ENCODE data around the gene TMEM250. TPM values are rescaled to one million over a fixed set of nuclear protein-coding genes. Genes with fewer than 3 reads are reported as not detected.
"Not testable (repeated sequence)": the region's sequence is repeated elsewhere in the genome, so short reads cannot be mapped to it uniquely, and the experiment has no call there.

The TMEM250 gene
- total RNA-seq, 1 experiment from 2014 or later = 43.2 TPM

DNA sequence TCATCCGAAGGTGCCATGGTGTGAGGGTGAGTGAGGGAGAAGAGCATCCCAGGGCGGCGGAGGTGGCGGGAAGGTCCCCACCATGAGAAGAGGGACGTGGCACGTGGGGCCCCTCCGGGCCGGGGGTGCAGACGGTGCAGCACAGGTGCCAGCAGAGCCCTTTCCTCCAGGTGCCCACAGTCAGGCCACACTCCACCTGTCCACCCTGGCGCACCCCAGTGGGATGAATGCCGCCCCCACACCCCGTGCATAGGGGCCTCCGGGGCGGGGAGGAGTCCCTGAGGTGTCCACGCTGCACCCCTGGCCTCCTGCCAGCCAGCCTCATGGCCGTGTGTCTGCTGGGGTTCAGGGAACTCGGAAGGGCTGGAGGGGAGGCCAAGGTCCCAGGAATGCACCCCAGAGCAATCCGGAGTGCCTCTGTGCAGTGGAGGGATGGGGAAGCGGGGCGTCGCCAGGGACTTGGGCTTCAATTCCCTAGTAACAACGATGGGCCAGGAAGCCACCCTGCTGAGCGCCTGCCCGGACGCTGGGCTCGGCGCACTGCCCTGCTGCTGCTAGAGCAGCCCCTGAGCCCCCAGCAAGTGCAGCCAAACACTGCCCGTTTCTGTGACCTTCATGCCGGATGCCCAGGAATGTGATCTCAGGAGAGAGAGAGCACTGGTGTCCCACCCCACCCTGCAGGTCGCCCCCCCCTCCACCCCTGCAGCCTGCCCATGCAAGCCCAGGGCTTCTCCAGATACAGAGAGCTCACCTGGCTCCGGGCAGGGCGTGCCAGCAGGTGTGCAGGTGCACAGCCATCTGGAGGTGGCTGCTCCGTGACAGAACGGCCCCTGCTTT, 14.8 kb downstream of the TMEM250 start:
- CTCF ChIA-PET = interaction anchor here (1.6 kb wide), 1 partner anchor 8 kb away, joined by 6 read pairs; no protein-coding TSS in a partner anchor
- BruUV-seq (replicated peaks) = no TSS peak
- POLR2A ChIA-PET = interaction anchor here (2.6 kb wide), 1 partner anchor 8 kb away, joined by 11 read pairs; the partner anchor contains the start of gene NACC2
- H3K9me3 Mint-ChIP-seq (ENCODE audit: unreplicated experiment) = no peaks in the 10 kb centered on the region
- no peak for DNase-seq (ENCODE audit: unreplicated experiment)
- intact Hi-C loops (cut with micrococcal nuclease) = no loop called here
- no peak overlapping the region for H3K27ac Mint-ChIP-seq (ENCODE audit: low read depth, unreplicated experiment)
- no peak overlapping the region for H3K4me3 Mint-ChIP-seq (ENCODE audit: unreplicated experiment)
- H3K4me1 Mint-ChIP-seq (ENCODE audit: insufficient read depth, unreplicated experiment) = peaks cover 20% of the 10 kb centered on the region
- no peak for TF ChIP-seq CTCF (IDR thresholded peaks at IDR 0.05; ENCODE audit: unreplicated experiment)
- peaks cover 4% of the 10 kb centered on the region for H3K36me3 Mint-ChIP-seq (ENCODE audit: insufficient read depth, unreplicated experiment)
- H3K27me3 Mint-ChIP-seq (ENCODE audit: insufficient read depth, unreplicated experiment) = no peaks in the 10 kb centered on the region

DNA sequence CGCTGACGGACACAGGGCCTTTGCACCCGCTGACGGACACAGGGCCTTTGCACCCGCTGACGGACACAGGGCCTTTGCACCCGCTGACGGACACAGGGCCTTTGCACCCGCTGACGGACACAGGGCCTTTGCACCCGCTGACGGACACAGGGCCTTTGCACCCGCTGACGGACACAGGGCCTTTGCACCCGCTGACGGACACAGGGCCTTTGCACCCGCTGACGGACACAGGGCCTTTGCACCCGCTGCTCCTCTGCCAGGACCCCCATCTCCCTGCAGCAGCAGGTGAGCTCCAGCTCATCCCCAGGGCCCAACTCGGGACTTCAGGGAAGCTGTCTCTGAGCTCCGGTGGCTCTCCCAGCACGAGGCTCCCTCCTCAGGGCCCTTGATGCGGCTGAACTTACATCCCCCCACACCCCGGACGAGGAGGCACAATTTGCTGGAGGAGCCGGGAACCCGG, 17.0 kb downstream of the TMEM250 start:
- POLR2A ChIA-PET = interaction anchor here (0.7 to 1.0 kb wide), 3 partner anchors 16 to 50 kb away, joined by 3 read pairs; no protein-coding TSS in a partner anchor
- H3K36me3 Mint-ChIP-seq (ENCODE audit: insufficient read depth, unreplicated experiment); H3K4me3 Mint-ChIP-seq (ENCODE audit: unreplicated experiment); CTCF ChIA-PET; H3K9me3 Mint-ChIP-seq (ENCODE audit: unreplicated experiment); intact Hi-C loops (cut with micrococcal nuclease); H3K27me3 Mint-ChIP-seq (ENCODE audit: insufficient read depth, unreplicated experiment); H3K27ac Mint-ChIP-seq (ENCODE audit: low read depth, unreplicated experiment); BruUV-seq (replicated peaks); DNase-seq (ENCODE audit: unreplicated experiment): not testable (repeated sequence)
- peaks cover 15% of the 10 kb centered on the region for H3K4me1 Mint-ChIP-seq (ENCODE audit: insufficient read depth, unreplicated experiment)

- no peaks in the 10 kb centered on the region for H3K9me3 Mint-ChIP-seq (ENCODE audit: unreplicated experiment)
- no peaks in the 10 kb centered on the region for H3K27me3 Mint-ChIP-seq (ENCODE audit: insufficient read depth, unreplicated experiment)
- no peak for TF ChIP-seq CTCF (IDR thresholded peaks at IDR 0.05; ENCODE audit: unreplicated experiment)
- peaks cover 17% of the 10 kb centered on the region for H3K4me1 Mint-ChIP-seq (ENCODE audit: insufficient read depth, unreplicated experiment)
- no peak for DNase-seq (ENCODE audit: unreplicated experiment)
- ChIA-PET CTCF (no interaction called here), POLR2A (interaction anchor here (0.6 to 1.0 kb wide), 3 partner anchors 17 to 77 kb away, joined by 3 to 4 read pairs (median 3); no protein-coding TSS in a partner anchor)
- no peak overlapping the region for H3K4me3 Mint-ChIP-seq (ENCODE audit: unreplicated experiment)
- no peak overlapping the region for H3K27ac Mint-ChIP-seq (ENCODE audit: low read depth, unreplicated experiment)
- intact Hi-C loops (cut with micrococcal nuclease) = no loop called here
- no TSS peak for BruUV-seq (replicated peaks)
- H3K36me3 Mint-ChIP-seq (ENCODE audit: insufficient read depth, unreplicated experiment) = peaks cover 4% of the 10 kb centered on the region
Observed at GRCh38 chr9:136100700-136101614, 17.7 kb downstream of the TMEM250 start.

DNA sequence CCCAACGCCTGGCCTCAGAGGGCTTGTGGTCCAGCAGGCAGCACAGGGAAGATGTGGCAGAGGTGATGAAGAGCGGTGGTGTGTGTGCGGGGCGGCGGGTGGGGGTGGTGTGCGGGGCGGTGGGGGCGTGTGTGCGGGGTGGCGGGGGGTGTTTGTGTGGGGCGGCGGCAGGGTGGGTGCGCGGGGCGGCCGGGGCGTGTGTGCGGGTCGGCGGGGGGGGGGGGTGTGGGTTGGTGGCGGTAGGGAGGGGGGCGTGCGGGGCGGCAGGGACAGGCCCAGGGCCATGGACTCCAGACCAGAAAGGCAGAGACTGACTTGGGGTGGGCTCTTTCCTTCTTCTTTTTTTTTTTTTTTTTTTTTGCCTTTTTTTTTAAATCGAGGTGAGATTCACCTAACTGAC, 19.1 kb downstream of the TMEM250 start:
- ChIA-PET CTCF (interaction anchor here (0.6 kb wide), 1 partner anchor 18 kb away, joined by 3 read pairs; no protein-coding TSS in a partner anchor), POLR2A (no interaction called here)
- intact Hi-C loops (cut with micrococcal nuclease) = no loop called here
- Mint-ChIP-seq H3K4me3 (ENCODE audit: unreplicated experiment) (no peak overlapping the region), H3K27me3 (ENCODE audit: insufficient read depth, unreplicated experiment) (no peaks in the 10 kb centered on the region), H3K4me1 (ENCODE audit: insufficient read depth, unreplicated experiment) (peaks cover 5% of the 10 kb centered on the region), H3K9me3 (ENCODE audit: unreplicated experiment) (no peaks in the 10 kb centered on the region), H3K36me3 (ENCODE audit: insufficient read depth, unreplicated experiment) (peaks cover 4% of the 10 kb centered on the region), H3K27ac (ENCODE audit: low read depth, unreplicated experiment) (no peak overlapping the region)
- TF ChIP-seq CTCF (IDR thresholded peaks at IDR 0.05; ENCODE audit: unreplicated experiment) = no peak
- DNase-seq (ENCODE audit: unreplicated experiment) = no peak
- no TSS peak for BruUV-seq (replicated peaks)

Data from MCF 10A (cell line).